HEK293 (cell line): ENCODE data around the gene PPP2CA.

Source experiments
- CTCF ChIA-PET: fragments of 350-600 bp; formaldehyde crosslinking; extraction: SDS; loops from one replicate; lab custom pipeline; 2021; ENCODE audit warnings: antibody characterized with exemption; lab: Yijun Ruan, JAX
- POLR2A ChIA-PET: fragments of 300-600 bp; formaldehyde crosslinking; extraction: SDS; loops from one replicate; lab custom pipeline; 2020; ENCODE audit warnings: antibody characterized with exemption, inconsistent platforms; lab: Yijun Ruan, JAX
- H3K27ac ChIP-seq: fragments of 200-500 bp; sonication (Bioruptor generic); 2 replicates; pipeline ENCODE4 v1.5.1; 2014; ENCODE audit warnings: low read depth, low read length, control low read depth, inconsistent platforms; ENCODE audit errors: extremely low read depth
- H3K36me3 ChIP-seq, 2 experiments: fragments of 200-500 bp in 1 of 2; sonication (Bioruptor generic) in 1 of 2; 1 replicate in 1 of 2; 2 replicates in 1 of 2; pipeline ENCODE4 v1.5.1; 2014 to 2017; ENCODE audit warnings: inconsistent platforms in 2 of 2, low read length in 2 of 2; ENCODE audit not compliant: control insufficient read depth in 2 of 2, insufficient read depth in 1 of 2
- H3K4me1 ChIP-seq: fragments of 200-500 bp; sonication (Bioruptor generic); 2 replicates; pipeline ENCODE4 v1.5.1; 2014; ENCODE audit warnings: mild to moderate bottlenecking, low read length, inconsistent platforms; ENCODE audit not compliant: control insufficient read depth, insufficient read depth
- H3K4me3 ChIP-seq: 2 replicates; pipeline ENCODE4 v1.5.1; 2011; ENCODE audit warnings: low read depth, mild to moderate bottlenecking, control low read depth, low read length, moderate library complexity
- H3K9me3 ChIP-seq: fragments of 200-500 bp; sonication (Bioruptor generic); 2 replicates; pipeline ENCODE4 v1.5.1; 2014; ENCODE audit warnings: low read depth, low read length, inconsistent platforms; ENCODE audit not compliant: control insufficient read depth, insufficient read depth
- GLIS2 ChIP-seq: fragments of 450-650 bp; formaldehyde crosslinking; IDR thresholded peaks from 2 replicates; pipeline ENCODE4 v1.5.1; 2016; ENCODE audit warnings: missing biosample characterization, missing genetic modification characterization
- IKZF3 ChIP-seq: fragments of 450-650 bp; IDR thresholded peaks from 2 replicates; pipeline ENCODE4 v1.5.0; 2018; ENCODE audit warnings: missing biosample characterization, mild to moderate bottlenecking, missing genetic modification characterization, moderate library complexity
- SP7 ChIP-seq: fragments of 450-650 bp; formaldehyde crosslinking; IDR thresholded peaks from 2 replicates; pipeline ENCODE4 v1.5.1; 2016; ENCODE audit warnings: missing biosample characterization, missing genetic modification characterization
- ZNF10 ChIP-seq: fragments of 450-650 bp; formaldehyde crosslinking; IDR thresholded peaks from 2 replicates; pipeline ENCODE4 v1.5.1; 2017; ENCODE audit warnings: missing biosample characterization, missing genetic modification characterization
- ZNF184 ChIP-seq: fragments of 450-650 bp; IDR thresholded peaks from 2 replicates; pipeline ENCODE4 v1.5.1; 2018; ENCODE audit warnings: missing biosample characterization, mild to moderate bottlenecking, missing genetic modification characterization
- ZNF2 ChIP-seq: fragments of 450-650 bp; formaldehyde crosslinking; IDR thresholded peaks from 2 replicates; pipeline ENCODE4 v1.5.1; 2016; ENCODE audit warnings: missing biosample characterization, missing genetic modification characterization
- ZNF202 ChIP-seq: fragments of 450-650 bp; formaldehyde crosslinking; IDR thresholded peaks from 2 replicates; pipeline ENCODE4 v1.5.1; 2016; ENCODE audit warnings: missing biosample characterization, missing genetic modification characterization, borderline replicate concordance
- ZNF211 ChIP-seq: fragments of 450-650 bp; formaldehyde crosslinking; IDR thresholded peaks from 2 replicates; pipeline ENCODE4 v1.5.1; 2016; ENCODE audit warnings: low read depth, missing biosample characterization, missing genetic modification characterization
- ZNF223 ChIP-seq: fragments of 450-650 bp; formaldehyde crosslinking; IDR thresholded peaks from 2 replicates; pipeline ENCODE4 v1.5.1; 2016; ENCODE audit warnings: missing biosample characterization, missing genetic modification characterization
- ZNF324 ChIP-seq: fragments of 450-650 bp; formaldehyde crosslinking; IDR thresholded peaks from 2 replicates; pipeline ENCODE4 v1.5.1; 2016; ENCODE audit warnings: missing biosample characterization, missing genetic modification characterization
- ZNF335 ChIP-seq: fragments of 450-650 bp; formaldehyde crosslinking; conservative IDR thresholded peaks from 2 replicates; pipeline ENCODE4 v1.5.1; 2016; ENCODE audit warnings: missing biosample characterization, missing genetic modification characterization
- ZNF350 ChIP-seq: fragments of 450-650 bp; formaldehyde crosslinking; IDR thresholded peaks from 2 replicates; pipeline ENCODE4 v1.5.0; 2017; ENCODE audit warnings: missing biosample characterization, mild to moderate bottlenecking, missing genetic modification characterization
- ZNF555 ChIP-seq: fragments of 450-650 bp; formaldehyde crosslinking; conservative IDR thresholded peaks from 2 replicates; pipeline ENCODE4 v1.5.1; 2017; ENCODE audit warnings: missing biosample characterization, mild to moderate bottlenecking, missing genetic modification characterization, inconsistent platforms
- ZSCAN30 ChIP-seq: fragments of 450-650 bp; IDR thresholded peaks from 2 replicates; pipeline ENCODE4 v1.5.1; 2018; ENCODE audit warnings: missing biosample characterization, mild to moderate bottlenecking, missing genetic modification characterization, moderate library complexity
- TF ChIP-seq, protein P1 (sequence below): fragments of 450-650 bp; formaldehyde crosslinking; conservative IDR thresholded peaks from 2 replicates; pipeline ENCODE4 v1.5.1; 2016; ENCODE audit warnings: low read depth, missing biosample characterization, missing genetic modification characterization
- TF ChIP-seq, protein P2 (sequence below): fragments of 450-650 bp; formaldehyde crosslinking; optimal IDR thresholded peaks from 2 replicates; pipeline ENCODE3; 2016; ENCODE audit warnings: missing biosample characterization, mild to moderate bottlenecking, missing genetic modification characterization
- TF ChIP-seq, protein P3 (sequence below): fragments of 450-650 bp; formaldehyde crosslinking; IDR thresholded peaks from 2 replicates; pipeline ENCODE4 v1.5.1; 2017; ENCODE audit warnings: missing biosample characterization, missing genetic modification characterization
- TF ChIP-seq, protein P4 (sequence below): fragments of 450-650 bp; formaldehyde crosslinking; IDR thresholded peaks from 2 replicates; pipeline ENCODE4 v1.5.1; 2017; ENCODE audit warnings: missing biosample characterization, missing genetic modification characterization
- TF ChIP-seq, protein P5 (sequence below): fragments of 450-650 bp; formaldehyde crosslinking; IDR thresholded peaks from 2 replicates; pipeline ENCODE4 v1.5.1; 2017; ENCODE audit warnings: missing biosample characterization, mild to moderate bottlenecking, missing genetic modification characterization, moderate library complexity
- TF ChIP-seq, protein P6 (sequence below): fragments of 450-650 bp; formaldehyde crosslinking; IDR thresholded peaks from 2 replicates; pipeline ENCODE4 v1.5.1; 2016; ENCODE audit warnings: missing biosample characterization, missing genetic modification characterization, borderline replicate concordance
- TF ChIP-seq, protein P7 (sequence below): fragments of 450-650 bp; formaldehyde crosslinking; IDR thresholded peaks from 2 replicates; pipeline ENCODE4 v1.5.1; 2016; ENCODE audit warnings: missing biosample characterization, missing genetic modification characterization

PPP2CA gene

DNA sequence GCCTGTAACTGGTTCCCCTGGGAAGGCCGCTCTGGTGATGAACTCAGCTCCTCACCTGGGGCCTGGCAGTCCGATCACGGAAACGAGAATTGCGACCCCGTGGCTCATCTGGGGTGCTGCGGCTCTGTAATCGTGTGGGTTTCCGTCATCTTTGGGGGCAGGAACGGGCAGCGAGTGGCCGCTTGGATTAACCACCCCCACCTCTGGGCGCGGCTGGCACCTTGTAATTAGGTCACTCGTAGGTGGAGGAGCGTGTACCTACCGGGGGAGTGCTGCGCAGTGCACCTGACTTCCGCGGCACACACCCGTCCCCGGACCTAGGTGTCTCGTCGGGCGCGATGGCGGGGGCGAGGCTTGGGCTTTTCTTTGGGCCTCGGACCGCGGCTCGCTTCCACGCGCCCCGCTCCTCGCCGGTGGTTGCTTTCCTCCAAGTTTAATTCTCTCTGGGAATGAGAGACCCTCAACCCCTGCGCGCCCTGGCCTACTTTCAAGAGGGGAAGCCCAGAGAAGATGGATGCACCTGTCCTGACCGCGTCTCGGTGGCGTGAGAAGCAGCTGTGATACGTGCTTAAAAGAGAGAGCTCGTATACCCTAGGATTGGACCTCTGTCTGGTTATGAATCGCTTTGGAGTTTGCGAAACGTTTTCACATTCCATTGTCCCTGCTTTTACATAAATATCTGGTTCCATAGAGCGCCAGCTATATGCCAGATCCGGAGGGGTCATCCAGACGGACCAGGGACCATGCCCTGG lies 744 bp upstream of the PPP2CA start (continued):
- TF ChIP-seq, protein P1, sequence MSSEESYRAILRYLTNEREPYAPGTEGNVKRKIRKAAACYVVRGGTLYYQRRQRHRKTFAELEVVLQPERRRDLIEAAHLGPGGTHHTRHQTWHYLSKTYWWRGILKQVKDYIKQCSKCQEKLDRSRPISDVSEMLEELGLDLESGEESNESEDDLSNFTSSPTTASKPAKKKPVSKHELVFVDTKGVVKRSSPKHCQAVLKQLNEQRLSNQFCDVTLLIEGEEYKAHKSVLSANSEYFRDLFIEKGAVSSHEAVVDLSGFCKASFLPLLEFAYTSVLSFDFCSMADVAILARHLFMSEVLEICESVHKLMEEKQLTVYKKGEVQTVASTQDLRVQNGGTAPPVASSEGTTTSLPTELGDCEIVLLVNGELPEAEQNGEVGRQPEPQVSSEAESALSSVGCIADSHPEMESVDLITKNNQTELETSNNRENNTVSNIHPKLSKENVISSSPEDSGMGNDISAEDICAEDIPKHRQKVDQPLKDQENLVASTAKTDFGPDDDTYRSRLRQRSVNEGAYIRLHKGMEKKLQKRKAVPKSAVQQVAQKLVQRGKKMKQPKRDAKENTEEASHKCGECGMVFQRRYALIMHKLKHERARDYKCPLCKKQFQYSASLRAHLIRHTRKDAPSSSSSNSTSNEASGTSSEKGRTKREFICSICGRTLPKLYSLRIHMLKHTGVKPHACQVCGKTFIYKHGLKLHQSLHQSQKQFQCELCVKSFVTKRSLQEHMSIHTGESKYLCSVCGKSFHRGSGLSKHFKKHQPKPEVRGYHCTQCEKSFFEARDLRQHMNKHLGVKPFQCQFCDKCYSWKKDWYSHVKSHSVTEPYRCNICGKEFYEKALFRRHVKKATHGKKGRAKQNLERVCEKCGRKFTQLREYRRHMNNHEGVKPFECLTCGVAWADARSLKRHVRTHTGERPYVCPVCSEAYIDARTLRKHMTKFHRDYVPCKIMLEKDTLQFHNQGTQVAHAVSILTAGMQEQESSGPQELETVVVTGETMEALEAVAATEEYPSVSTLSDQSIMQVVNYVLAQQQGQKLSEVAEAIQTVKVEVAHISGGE (tag by site-specific recombination) = 0 out of 2 replicates have a peak, but pooled peaks have one; percentile 7
- TF ChIP-seq, protein P2, sequence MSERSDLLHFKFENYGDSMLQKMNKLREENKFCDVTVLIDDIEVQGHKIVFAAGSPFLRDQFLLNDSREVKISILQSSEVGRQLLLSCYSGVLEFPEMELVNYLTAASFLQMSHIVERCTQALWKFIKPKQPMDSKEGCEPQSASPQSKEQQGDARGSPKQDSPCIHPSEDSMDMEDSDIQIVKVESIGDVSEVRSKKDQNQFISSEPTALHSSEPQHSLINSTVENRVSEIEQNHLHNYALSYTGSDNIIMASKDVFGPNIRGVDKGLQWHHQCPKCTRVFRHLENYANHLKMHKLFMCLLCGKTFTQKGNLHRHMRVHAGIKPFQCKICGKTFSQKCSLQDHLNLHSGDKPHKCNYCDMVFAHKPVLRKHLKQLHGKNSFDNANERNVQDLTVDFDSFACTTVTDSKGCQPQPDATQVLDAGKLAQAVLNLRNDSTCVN = peak; percentile 56
- TF ChIP-seq ZNF223 (no peak), ZNF211 (tag by site-specific recombination) (no peak), ZNF184 (tag by site-specific recombination) (no peak), SP7 (tag by site-specific recombination) (peak; percentile 78), ZNF324 (0 out of 2 replicates have a peak, but pooled peaks have one; percentile 29)
- TF ChIP-seq, protein P3, sequence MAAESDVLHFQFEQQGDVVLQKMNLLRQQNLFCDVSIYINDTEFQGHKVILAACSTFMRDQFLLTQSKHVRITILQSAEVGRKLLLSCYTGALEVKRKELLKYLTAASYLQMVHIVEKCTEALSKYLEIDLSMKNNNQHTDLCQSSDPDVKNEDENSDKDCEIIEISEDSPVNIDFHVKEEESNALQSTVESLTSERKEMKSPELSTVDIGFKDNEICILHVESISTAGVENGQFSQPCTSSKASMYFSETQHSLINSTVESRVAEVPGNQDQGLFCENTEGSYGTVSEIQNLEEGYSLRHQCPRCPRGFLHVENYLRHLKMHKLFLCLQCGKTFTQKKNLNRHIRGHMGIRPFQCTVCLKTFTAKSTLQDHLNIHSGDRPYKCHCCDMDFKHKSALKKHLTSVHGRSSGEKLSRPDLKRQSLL (tag by site-specific recombination) = no peak
- TF ChIP-seq, protein P4, sequence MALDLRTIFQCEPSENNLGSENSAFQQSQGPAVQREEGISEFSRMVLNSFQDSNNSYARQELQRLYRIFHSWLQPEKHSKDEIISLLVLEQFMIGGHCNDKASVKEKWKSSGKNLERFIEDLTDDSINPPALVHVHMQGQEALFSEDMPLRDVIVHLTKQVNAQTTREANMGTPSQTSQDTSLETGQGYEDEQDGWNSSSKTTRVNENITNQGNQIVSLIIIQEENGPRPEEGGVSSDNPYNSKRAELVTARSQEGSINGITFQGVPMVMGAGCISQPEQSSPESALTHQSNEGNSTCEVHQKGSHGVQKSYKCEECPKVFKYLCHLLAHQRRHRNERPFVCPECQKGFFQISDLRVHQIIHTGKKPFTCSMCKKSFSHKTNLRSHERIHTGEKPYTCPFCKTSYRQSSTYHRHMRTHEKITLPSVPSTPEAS (tag by site-specific recombination) = no peak
- TF ChIP-seq, protein P5, sequence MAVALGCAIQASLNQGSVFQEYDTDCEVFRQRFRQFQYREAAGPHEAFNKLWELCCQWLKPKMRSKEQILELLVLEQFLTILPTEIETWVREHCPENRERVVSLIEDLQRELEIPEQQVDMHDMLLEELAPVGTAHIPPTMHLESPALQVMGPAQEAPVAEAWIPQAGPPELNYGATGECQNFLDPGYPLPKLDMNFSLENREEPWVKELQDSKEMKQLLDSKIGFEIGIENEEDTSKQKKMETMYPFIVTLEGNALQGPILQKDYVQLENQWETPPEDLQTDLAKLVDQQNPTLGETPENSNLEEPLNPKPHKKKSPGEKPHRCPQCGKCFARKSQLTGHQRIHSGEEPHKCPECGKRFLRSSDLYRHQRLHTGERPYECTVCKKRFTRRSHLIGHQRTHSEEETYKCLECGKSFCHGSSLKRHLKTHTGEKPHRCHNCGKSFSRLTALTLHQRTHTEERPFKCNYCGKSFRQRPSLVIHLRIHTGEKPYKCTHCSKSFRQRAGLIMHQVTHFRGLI (tag by site-specific recombination) = no peak

DNA sequence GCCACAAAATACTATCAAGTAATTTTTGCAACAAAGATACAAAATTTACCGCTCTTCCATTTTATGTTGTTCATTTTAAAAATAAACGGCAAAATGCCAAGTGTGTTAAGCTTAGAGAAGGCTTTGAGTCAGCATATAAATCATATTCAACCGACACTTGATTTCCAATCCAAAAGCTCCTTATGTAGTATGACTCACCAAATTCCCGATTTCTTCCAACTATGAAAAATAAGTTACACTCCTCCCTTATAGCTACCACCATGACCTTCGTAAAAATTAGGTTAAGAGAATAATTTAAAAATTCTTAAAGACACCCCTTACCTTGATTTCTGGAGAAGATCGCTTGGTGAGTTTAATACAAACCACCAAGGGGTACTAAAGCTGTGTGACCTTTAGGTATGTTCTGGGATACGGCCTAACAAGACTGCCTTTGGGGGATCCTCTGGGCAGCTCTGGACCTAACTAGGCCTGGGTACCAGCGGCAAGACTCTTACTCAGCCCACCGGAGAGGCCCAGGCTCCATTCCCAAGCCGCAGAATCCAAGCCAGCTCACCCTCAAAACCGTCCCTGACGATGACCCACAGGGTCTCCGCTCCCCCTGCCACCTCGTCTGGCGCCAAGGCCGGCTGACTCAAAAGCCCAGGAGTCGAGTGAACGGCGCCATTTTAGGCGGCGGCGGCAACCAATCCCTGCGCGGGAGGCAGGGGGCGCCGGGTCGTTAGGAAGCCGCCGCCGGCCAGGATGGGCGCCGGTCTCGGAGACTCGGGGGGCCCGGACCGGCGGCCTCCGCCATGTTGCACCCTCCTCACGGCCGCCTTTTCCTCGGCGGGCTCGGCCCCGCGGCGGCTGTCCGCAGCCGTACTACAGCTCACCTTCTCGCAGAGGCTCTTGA lies 739 bp downstream of the PPP2CA start:
- peak overlapping the region; percentile 100 for H3K4me3 ChIP-seq
- ChIA-PET CTCF (interaction anchor here (0.7 to 1.4 kb wide), 10 partner anchors 11 to 124 kb away, joined by 3 to 6 read pairs (median 4); no protein-coding TSS in a partner anchor), POLR2A (interaction anchor here (0.9 to 4.0 kb wide), 15 partner anchors 8 to 241 kb away, joined by 3 to 47 read pairs (median 10); no protein-coding TSS in a partner anchor)
- H3K27ac ChIP-seq = peak overlapping the region; percentile 99
- no peaks in the 10 kb centered on the region for H3K9me3 ChIP-seq
- peaks cover 3% of the 10 kb centered on the region for H3K4me1 ChIP-seq
- peaks cover 4 to 19% of the 10 kb centered on the region in 2 experiments; a peak in 2 of 3 replicates for H3K36me3 ChIP-seq
- peak; percentile 12; the same call in 1 of the 2 replicates for TF ChIP-seq ZNF2 (tag by site-specific recombination)
- peak; percentile 62 for TF ChIP-seq GLIS2 (tag by site-specific recombination)
- no peak for TF ChIP-seq ZNF555 (tag by site-specific recombination)
- TF ChIP-seq ZNF202 (tag by site-specific recombination) = no peak
- TF ChIP-seq, protein P6, sequence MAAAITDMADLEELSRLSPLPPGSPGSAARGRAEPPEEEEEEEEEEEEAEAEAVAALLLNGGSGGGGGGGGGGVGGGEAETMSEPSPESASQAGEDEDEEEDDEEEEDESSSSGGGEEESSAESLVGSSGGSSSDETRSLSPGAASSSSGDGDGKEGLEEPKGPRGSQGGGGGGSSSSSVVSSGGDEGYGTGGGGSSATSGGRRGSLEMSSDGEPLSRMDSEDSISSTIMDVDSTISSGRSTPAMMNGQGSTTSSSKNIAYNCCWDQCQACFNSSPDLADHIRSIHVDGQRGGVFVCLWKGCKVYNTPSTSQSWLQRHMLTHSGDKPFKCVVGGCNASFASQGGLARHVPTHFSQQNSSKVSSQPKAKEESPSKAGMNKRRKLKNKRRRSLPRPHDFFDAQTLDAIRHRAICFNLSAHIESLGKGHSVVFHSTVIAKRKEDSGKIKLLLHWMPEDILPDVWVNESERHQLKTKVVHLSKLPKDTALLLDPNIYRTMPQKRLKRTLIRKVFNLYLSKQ (tag by site-specific recombination) = no peak
- TF ChIP-seq IKZF3 = peak; percentile 52; the same call in 1 of the 2 replicates
- TF ChIP-seq, protein P7, sequence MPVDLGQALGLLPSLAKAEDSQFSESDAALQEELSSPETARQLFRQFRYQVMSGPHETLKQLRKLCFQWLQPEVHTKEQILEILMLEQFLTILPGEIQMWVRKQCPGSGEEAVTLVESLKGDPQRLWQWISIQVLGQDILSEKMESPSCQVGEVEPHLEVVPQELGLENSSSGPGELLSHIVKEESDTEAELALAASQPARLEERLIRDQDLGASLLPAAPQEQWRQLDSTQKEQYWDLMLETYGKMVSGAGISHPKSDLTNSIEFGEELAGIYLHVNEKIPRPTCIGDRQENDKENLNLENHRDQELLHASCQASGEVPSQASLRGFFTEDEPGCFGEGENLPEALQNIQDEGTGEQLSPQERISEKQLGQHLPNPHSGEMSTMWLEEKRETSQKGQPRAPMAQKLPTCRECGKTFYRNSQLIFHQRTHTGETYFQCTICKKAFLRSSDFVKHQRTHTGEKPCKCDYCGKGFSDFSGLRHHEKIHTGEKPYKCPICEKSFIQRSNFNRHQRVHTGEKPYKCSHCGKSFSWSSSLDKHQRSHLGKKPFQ (tag by site-specific recombination) = no peak
- TF ChIP-seq ZSCAN30 (tag by site-specific recombination) = peak; percentile 20; the same call in 1 of the 2 replicates
- TF ChIP-seq ZNF335 (tag by site-specific recombination) = peak; percentile 80
- no peak for TF ChIP-seq ZNF10 (tag by site-specific recombination)
- TF ChIP-seq ZNF350 = no peak
